ENCODE measurements around the gene PLET1. TPM values are rescaled to one million over a fixed set of nuclear protein-coding genes. Genes with fewer than 3 reads are reported as not detected.

PLET1 gene
- total and polyA plus RNA-seq, 7 donors, result 0.60 TPM; not detected in 6

DNA sequence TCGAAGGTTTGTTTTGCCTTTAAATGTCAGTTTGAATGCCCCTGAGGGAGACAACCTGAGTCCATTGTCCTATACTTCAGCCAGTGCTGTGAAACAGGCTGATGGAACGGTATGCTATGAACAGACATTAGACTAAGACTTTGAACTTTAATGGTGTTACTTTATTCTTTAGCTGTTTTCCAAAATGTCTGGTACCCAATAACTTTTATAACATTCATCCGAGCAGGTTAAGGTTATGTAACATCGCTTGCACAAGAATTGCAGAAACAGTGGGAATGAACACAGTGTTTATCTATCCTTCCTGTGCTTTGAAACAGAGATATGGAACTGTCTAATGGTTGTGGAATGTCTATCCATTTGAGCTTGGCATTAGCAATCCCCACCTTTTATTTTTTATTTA lies 46.9 kb downstream of the PLET1 start:
- no peak for DNase-seq
- H3K4me1 ChIP-seq, result no peaks in the 10 kb centered on the region
- H3K36me3 ChIP-seq, result no peaks in the 10 kb centered on the region
- no peak for TF ChIP-seq POLR2AphosphoS5 (IDR thresholded peaks at IDR 0.05)
- TF ChIP-seq, protein P1, sequence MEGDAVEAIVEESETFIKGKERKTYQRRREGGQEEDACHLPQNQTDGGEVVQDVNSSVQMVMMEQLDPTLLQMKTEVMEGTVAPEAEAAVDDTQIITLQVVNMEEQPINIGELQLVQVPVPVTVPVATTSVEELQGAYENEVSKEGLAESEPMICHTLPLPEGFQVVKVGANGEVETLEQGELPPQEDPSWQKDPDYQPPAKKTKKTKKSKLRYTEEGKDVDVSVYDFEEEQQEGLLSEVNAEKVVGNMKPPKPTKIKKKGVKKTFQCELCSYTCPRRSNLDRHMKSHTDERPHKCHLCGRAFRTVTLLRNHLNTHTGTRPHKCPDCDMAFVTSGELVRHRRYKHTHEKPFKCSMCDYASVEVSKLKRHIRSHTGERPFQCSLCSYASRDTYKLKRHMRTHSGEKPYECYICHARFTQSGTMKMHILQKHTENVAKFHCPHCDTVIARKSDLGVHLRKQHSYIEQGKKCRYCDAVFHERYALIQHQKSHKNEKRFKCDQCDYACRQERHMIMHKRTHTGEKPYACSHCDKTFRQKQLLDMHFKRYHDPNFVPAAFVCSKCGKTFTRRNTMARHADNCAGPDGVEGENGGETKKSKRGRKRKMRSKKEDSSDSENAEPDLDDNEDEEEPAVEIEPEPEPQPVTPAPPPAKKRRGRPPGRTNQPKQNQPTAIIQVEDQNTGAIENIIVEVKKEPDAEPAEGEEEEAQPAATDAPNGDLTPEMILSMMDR (IDR thresholded peaks at IDR 0.05), result no peak
- TF ChIP-seq POLR2A (IDR thresholded peaks at IDR 0.05), result no peak
- no peak for TF ChIP-seq EP300 (IDR thresholded peaks at IDR 0.05)
- H3K27ac ChIP-seq, result no peak overlapping the region
- H3K27me3 ChIP-seq, result no peaks in the 10 kb centered on the region
- WGBS, 2 donors, result 89 to 94% methylated on average over 4 of the region's 4 CpGs
- H3K9me3 ChIP-seq, result no peaks in the 10 kb centered on the region
- no peak overlapping the region for H3K4me3 ChIP-seq
- intact Hi-C loops (cut with DNase I), result no loop called here

DNA sequence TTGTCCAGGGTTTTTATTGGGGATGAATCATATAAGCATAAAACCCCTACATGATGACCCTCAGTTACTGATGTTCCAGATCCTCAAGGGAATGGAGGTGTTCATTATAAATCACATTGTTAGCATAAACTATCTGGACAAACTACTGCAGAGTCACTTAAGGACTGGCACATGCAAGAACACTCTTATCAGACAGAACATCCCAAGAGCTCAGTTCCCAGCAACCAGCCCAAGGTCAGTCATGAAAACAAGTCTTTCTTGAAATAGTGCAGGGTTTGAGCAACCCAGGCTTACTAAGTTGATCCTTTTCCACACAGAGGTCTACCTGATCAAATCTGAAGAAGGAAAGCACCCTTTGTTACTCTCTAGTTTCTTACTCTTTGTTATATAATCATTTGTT lies 48.0 kb downstream of the PLET1 start:
- no peak for DNase-seq
- H3K9me3 ChIP-seq, result no peaks in the 10 kb centered on the region
- TF ChIP-seq EP300 (IDR thresholded peaks at IDR 0.05) (no peak), POLR2A (IDR thresholded peaks at IDR 0.05) (no peak), POLR2AphosphoS5 (IDR thresholded peaks at IDR 0.05) (no peak)
- TF ChIP-seq, protein P1 (IDR thresholded peaks at IDR 0.05), result no peak
- H3K36me3 ChIP-seq, result no peaks in the 10 kb centered on the region
- H3K4me1 ChIP-seq, result no peaks in the 10 kb centered on the region
- H3K27me3 ChIP-seq, result no peaks in the 10 kb centered on the region
- intact Hi-C loops (cut with DNase I), result no loop called here
- H3K4me3 ChIP-seq, result no peak overlapping the region
- H3K27ac ChIP-seq, result no peak overlapping the region

GRCh38 chr11:112212290-112212689 lies 48.4 kb downstream of the PLET1 start:
- intact Hi-C loops (cut with DNase I), result no loop called here
- no peak overlapping the region for H3K27ac ChIP-seq
- no peak overlapping the region for H3K4me3 ChIP-seq
- no peaks in the 10 kb centered on the region for H3K4me1 ChIP-seq
- no peak for TF ChIP-seq EP300 (IDR thresholded peaks at IDR 0.05)
- TF ChIP-seq, protein P1 (IDR thresholded peaks at IDR 0.05), result no peak
- no peak for TF ChIP-seq POLR2AphosphoS5 (IDR thresholded peaks at IDR 0.05)
- TF ChIP-seq POLR2A (IDR thresholded peaks at IDR 0.05), result no peak
- H3K36me3 ChIP-seq, result no peaks in the 10 kb centered on the region
- 98 to 99% methylated on average over 3 of the region's 3 CpGs for WGBS, 2 donors
- DNase-seq, result no peak
- H3K27me3 ChIP-seq, result no peaks in the 10 kb centered on the region
- H3K9me3 ChIP-seq, result no peaks in the 10 kb centered on the region

DNA sequence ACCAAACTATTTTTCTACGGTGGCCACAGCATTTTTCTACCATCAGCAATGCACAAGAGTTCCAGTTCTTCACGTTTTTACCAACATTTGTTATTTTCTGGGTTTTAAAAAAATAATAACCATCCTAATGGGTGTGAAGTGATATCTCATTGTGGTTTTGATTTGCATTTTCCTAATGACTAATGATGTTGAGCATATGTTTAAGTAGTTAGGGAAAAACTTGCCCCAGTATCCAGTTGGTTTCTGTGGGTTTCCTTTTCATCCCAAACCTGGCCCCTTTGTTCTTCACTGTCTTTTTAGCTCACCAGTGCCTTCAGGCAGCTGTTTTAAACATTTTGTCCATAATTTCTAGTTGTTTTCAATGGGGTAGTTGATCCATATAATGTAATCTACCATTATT lies 49.1 kb downstream of the PLET1 start:
- Histone ChIP-seq H3K4me3 (no peak overlapping the region), H3K9me3 (no peaks in the 10 kb centered on the region), H3K27me3 (no peaks in the 10 kb centered on the region), H3K36me3 (no peaks in the 10 kb centered on the region), H3K4me1 (no peaks in the 10 kb centered on the region), H3K27ac (no peak overlapping the region)
- intact Hi-C loops (cut with DNase I), result no loop called here
- TF ChIP-seq, protein P1 (IDR thresholded peaks at IDR 0.05), result no peak
- TF ChIP-seq EP300 (IDR thresholded peaks at IDR 0.05), result no peak
- TF ChIP-seq POLR2A (IDR thresholded peaks at IDR 0.05), result no peak
- TF ChIP-seq POLR2AphosphoS5 (IDR thresholded peaks at IDR 0.05), result no peak
- WGBS, 2 donors, result 40 to 68% methylated on average over 2 of the region's 2 CpGs
- DNase-seq, result no peak

- H3K27ac ChIP-seq, result no peak overlapping the region
- H3K27me3 ChIP-seq, result no peaks in the 10 kb centered on the region
- H3K9me3 ChIP-seq, result no peaks in the 10 kb centered on the region
- H3K36me3 ChIP-seq, result no peaks in the 10 kb centered on the region
- no peak for DNase-seq
- intact Hi-C loops (cut with DNase I), result no loop called here
- TF ChIP-seq, protein P1 (IDR thresholded peaks at IDR 0.05), result no peak
- no peak for TF ChIP-seq POLR2A (IDR thresholded peaks at IDR 0.05)
- no peak for TF ChIP-seq POLR2AphosphoS5 (IDR thresholded peaks at IDR 0.05)
- no peak for TF ChIP-seq EP300 (IDR thresholded peaks at IDR 0.05)
- H3K4me1 ChIP-seq, result no peaks in the 10 kb centered on the region
- WGBS, 2 donors, result 84 to 93% methylated on average over 1 of the region's 1 CpG
- H3K4me3 ChIP-seq, result no peak overlapping the region
These were observed 49.8 kb downstream of the PLET1 start for GRCh38 chr11:112210890-112211289.
